NCI-H1092 treated with DMSO at 0.1 percent for 48 hours (cell line): ENCODE data around the gene ROBO4.

ENCODE experiments used
- DNase-seq: peaks from one replicate; lab custom pipeline; 2025; lab: John Stamatoyannopoulos, UW

Gene ROBO4

GRCh38 chr11:124918950-124919349, 21.3 kb upstream of the ROBO4 start, which contains the start of gene HEPN1:
HEPN1 (plus strand) TSS chr11:124919250.
- DNase-seq, result no peak

- DNase-seq, result no peak
These were observed 19.5 kb upstream of the ROBO4 start for GRCh38 chr11:124917115-124917637.

- DNase-seq, result no peak
These were observed 18.7 kb upstream of the ROBO4 start for GRCh38 chr11:124916370-124916710.

- DNase-seq, result no peak
These were observed 18.1 kb upstream of the ROBO4 start for GRCh38 chr11:124915541-124916369.

GRCh38 chr11:124902616-124903015, 5.0 kb upstream of the ROBO4 start:
- DNase-seq, result no peak

- no peak for DNase-seq
These were observed 2.8 kb upstream of the ROBO4 start for GRCh38 chr11:124900464-124900863.

- DNase-seq, result no peak
These were observed 1.9 kb upstream of the ROBO4 start for GRCh38 chr11:124899383-124900145.

- DNase-seq, result no peak
These were observed 1.0 kb upstream of the ROBO4 start for GRCh38 chr11:124898711-124899110.

GRCh38 chr11:124898263-124898680, 607 bp upstream of the ROBO4 start:
- no peak for DNase-seq

- no peak for DNase-seq
These were observed 759 bp downstream of the ROBO4 start for GRCh38 chr11:124896821-124897391.

GRCh38 chr11:124896071-124896750, 1.5 kb downstream of the ROBO4 start:
- DNase-seq, result no peak

GRCh38 chr11:124895471-124895971, 2.1 kb downstream of the ROBO4 start:
- no peak for DNase-seq

- no peak for DNase-seq
These were observed 2.8 kb downstream of the ROBO4 start for GRCh38 chr11:124894606-124895430.

GRCh38 chr11:124893781-124894401, 3.8 kb downstream of the ROBO4 start:
- DNase-seq, result no peak

GRCh38 chr11:124892750-124893454, 4.8 kb downstream of the ROBO4 start:
- no peak for DNase-seq

- no peak for DNase-seq
These were observed 5.5 kb downstream of the ROBO4 start for GRCh38 chr11:124892146-124892545.

GRCh38 chr11:124891373-124891861, 6.2 kb downstream of the ROBO4 start:
- no peak for DNase-seq

GRCh38 chr11:124890683-124891372, 6.8 kb downstream of the ROBO4 start:
- DNase-seq, result no peak

- no peak for DNase-seq
These were observed 7.5 kb downstream of the ROBO4 start for GRCh38 chr11:124890151-124890550.
